Stimulated activated naive CD8-positive, alpha-beta T cell treated with anti-CD3 and anti-CD28 coated beads, Interleukin-15, Interleukin-2, amounts not matched to agents 100 ng/mL and 50 ng/mL, for 24 hours (primary cell): ENCODE results near the gene SKIL.

Experiments used
- H3K27ac Mint-ChIP-seq: one replicate; pipeline ENCODE4 v1.8.0; 2021; ENCODE audit warnings: mild to moderate bottlenecking, mixed read lengths
- H3K27me3 Mint-ChIP-seq: one replicate; pipeline ENCODE4 v1.8.0; 2021; ENCODE audit warnings: mixed read lengths
- H3K36me3 Mint-ChIP-seq: one replicate; pipeline ENCODE4 v1.8.0; 2021; ENCODE audit warnings: low read depth, mixed read lengths
- H3K4me1 Mint-ChIP-seq: one replicate; pipeline ENCODE4 v1.8.0; 2021; ENCODE audit warnings: low read depth, mixed read lengths
- H3K4me3 Mint-ChIP-seq: one replicate; pipeline ENCODE4 v1.8.0; 2021; ENCODE audit warnings: mild to moderate bottlenecking, mixed read lengths
- H3K9me3 Mint-ChIP-seq: one replicate; pipeline ENCODE4 v1.8.0; 2021; ENCODE audit warnings: mixed read lengths

SKIL gene

GRCh38 chr3:170432416-170432815 is 74.9 kb downstream of the SKIL start:
- Mint-ChIP-seq H3K4me3 (no peak overlapping the region), H3K36me3 (no peaks in the 10 kb centered on the region), H3K4me1 (peaks cover 26% of the 10 kb centered on the region), H3K27ac (no peak overlapping the region), H3K27me3 (peaks cover 9% of the 10 kb centered on the region), H3K9me3 (no peaks in the 10 kb centered on the region)

- no peak overlapping the region for H3K27ac Mint-ChIP-seq
- peaks cover 24% of the 10 kb centered on the region for H3K27me3 Mint-ChIP-seq
- H3K36me3 Mint-ChIP-seq: no peaks in the 10 kb centered on the region
- H3K4me1 Mint-ChIP-seq: peaks cover 23% of the 10 kb centered on the region
- no peaks in the 10 kb centered on the region for H3K9me3 Mint-ChIP-seq
- H3K4me3 Mint-ChIP-seq: no peak overlapping the region
Measured at GRCh38 chr3:170436697-170437096, 79.2 kb downstream of the SKIL start.

DNA sequence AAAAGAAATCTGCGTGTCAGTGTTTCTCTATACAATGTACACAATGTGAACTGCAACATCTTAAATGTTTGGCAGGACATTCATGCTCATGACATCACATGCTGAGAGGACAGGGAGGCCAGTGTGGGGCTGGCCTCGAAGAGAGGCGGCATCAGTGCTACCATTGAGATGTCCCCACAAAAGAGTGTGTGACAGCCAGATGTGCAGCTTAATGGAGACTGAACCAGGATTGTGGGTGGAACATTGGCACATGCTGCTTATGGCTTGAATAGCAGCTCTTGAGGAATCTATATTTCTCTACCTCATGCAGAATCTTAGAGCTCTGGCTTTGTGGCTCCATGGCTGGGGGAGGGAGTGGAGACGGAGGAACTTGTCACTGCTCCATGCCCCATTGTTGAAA is 79.7 kb downstream of the SKIL start:
- H3K4me3 Mint-ChIP-seq: no peak overlapping the region
- peaks cover 23% of the 10 kb centered on the region for H3K4me1 Mint-ChIP-seq
- no peak overlapping the region for H3K27ac Mint-ChIP-seq
- no peaks in the 10 kb centered on the region for H3K36me3 Mint-ChIP-seq
- H3K27me3 Mint-ChIP-seq: peaks cover 25% of the 10 kb centered on the region
- no peaks in the 10 kb centered on the region for H3K9me3 Mint-ChIP-seq

DNA sequence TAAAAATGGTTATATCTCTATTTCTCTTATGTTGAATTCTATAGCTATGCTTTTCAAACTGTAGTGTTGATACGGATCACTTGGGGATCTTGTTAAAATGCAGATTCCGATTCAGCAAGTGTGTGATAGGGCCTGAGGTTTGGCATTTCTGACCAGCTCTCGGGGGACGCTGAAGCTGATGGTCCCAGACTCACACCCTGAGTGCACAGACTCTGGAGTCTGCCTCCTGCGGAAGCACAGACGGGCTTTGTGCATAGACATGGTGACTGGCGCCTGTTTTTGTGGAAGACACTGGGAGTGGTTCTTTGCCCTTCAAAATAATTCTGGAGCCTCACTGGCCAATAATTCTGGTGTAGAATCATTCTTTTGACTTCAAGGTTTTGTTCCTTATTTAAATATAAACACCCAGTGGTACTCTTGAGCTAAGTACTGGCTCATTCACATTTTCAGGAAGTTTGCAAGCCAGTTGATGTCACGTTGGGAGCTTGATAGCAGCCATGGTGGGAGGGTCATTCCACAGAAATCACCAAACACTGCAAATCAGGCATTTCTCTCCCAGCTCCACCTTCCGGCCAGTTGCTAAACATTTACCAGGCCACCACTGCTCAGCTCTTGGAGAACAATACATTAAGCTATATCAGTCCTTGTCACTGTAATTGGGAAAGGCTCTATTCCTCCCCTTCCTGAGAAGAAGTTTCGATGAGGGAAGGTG is 80.3 kb downstream of the SKIL start:
- Mint-ChIP-seq H3K27me3 (peaks cover 29% of the 10 kb centered on the region), H3K27ac (no peak overlapping the region), H3K4me3 (no peak overlapping the region), H3K9me3 (no peaks in the 10 kb centered on the region), H3K4me1 (peaks cover 23% of the 10 kb centered on the region), H3K36me3 (no peaks in the 10 kb centered on the region)

DNA sequence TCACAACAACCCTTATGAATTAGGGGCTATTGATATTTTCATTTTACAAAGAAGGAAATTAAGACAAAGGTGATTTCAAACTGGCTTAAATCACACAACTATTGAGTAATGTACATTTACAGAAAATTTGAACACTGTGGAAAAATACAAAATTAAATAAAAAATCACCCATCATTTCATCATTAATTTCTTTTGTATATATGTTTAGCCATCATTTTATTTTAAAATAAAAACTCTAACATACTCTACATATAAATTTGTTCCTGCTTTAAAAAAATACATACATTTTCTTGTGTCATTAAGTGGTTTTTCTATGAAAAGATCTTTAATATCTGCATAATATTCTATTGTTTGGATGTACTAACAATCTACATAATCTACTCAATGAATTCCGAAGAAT is 81.3 kb downstream of the SKIL start:
- H3K9me3 Mint-ChIP-seq: no peaks in the 10 kb centered on the region
- H3K4me1 Mint-ChIP-seq: peaks cover 23% of the 10 kb centered on the region
- no peak overlapping the region for H3K4me3 Mint-ChIP-seq
- peaks cover 29% of the 10 kb centered on the region for H3K27me3 Mint-ChIP-seq
- H3K36me3 Mint-ChIP-seq: no peaks in the 10 kb centered on the region
- no peak overlapping the region for H3K27ac Mint-ChIP-seq

DNA sequence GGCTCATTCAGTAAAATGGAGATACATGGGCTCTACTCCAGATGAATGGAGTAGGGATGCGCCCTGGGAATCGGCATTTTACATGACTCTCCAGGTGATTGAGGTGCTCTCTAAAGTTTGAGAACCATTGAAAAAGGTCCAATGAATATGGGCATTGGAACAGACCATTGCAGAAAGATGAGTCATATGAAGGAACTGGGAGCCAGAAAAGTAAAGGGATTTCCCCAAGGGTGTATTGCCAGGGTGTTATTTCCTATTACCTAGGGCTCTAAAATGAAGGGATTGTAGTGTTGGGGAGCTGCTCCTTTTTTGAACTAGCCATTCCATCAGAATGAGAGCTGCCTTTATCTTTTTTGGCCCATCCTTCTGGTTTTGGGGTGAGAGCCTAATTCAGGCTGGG is 82.8 kb downstream of the SKIL start:
- H3K9me3 Mint-ChIP-seq: no peaks in the 10 kb centered on the region
- H3K27me3 Mint-ChIP-seq: peaks cover 29% of the 10 kb centered on the region
- no peak overlapping the region for H3K27ac Mint-ChIP-seq
- H3K4me3 Mint-ChIP-seq: no peak overlapping the region
- H3K4me1 Mint-ChIP-seq: peaks cover 23% of the 10 kb centered on the region
- H3K36me3 Mint-ChIP-seq: no peaks in the 10 kb centered on the region

GRCh38 chr3:170441412-170441811 is 83.9 kb downstream of the SKIL start:
- no peaks in the 10 kb centered on the region for H3K9me3 Mint-ChIP-seq
- peaks cover 28% of the 10 kb centered on the region for H3K27me3 Mint-ChIP-seq
- H3K4me1 Mint-ChIP-seq: peaks cover 23% of the 10 kb centered on the region
- H3K36me3 Mint-ChIP-seq: no peaks in the 10 kb centered on the region
- no peak overlapping the region for H3K4me3 Mint-ChIP-seq
- no peak overlapping the region for H3K27ac Mint-ChIP-seq

DNA sequence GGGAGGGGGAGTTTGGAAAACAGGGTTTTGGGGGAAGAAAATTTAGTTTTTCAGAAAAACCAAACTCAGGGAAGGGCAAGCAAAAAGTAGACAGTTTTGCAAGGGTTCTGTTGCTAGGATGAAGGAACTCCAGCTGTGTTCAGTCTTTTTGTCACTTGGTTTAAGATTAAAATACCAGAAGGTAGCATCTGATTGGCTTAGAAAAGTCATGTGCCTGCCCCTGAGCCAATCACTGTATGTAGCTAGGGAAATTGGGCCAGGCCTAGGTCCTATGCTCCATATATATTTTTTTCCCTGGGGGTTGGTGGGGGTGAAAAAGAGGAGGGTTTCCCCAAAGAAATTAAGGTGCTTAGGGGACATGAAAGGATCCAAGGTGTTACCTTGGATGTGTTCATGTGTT is 85.4 kb downstream of the SKIL start:
- Mint-ChIP-seq H3K4me3 (no peak overlapping the region), H3K27ac (no peak overlapping the region), H3K4me1 (peaks cover 14% of the 10 kb centered on the region), H3K36me3 (no peaks in the 10 kb centered on the region), H3K27me3 (peaks cover 28% of the 10 kb centered on the region), H3K9me3 (no peaks in the 10 kb centered on the region)

DNA sequence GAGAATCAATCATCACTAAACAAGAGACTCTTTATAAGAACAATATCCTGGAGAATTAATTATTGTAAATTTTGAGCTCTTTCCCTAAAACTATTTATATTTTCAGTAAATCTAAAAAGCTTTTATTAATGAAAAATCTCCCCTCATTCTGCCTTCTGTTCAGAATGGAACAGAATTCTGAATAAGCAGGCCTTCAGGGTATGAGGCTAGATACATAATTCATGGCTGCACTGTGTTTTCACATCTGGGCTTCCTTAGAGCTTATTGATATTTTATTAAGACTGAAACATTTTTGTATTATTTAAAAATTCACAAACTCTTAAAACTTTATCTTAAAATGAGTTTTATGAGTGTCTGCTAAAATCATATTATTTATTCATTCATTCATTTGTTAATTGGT is 85.9 kb downstream of the SKIL start:
- Mint-ChIP-seq H3K27me3 (peaks cover 26% of the 10 kb centered on the region), H3K4me1 (peaks cover 14% of the 10 kb centered on the region), H3K9me3 (no peaks in the 10 kb centered on the region), H3K4me3 (no peak overlapping the region), H3K36me3 (no peaks in the 10 kb centered on the region), H3K27ac (no peak overlapping the region)
